HepG2 (cell line): Measurements from ENCODE around the gene ERICH6. TPM values are rescaled to one million over a fixed set of nuclear protein-coding genes. Genes with fewer than 3 reads are reported as not detected.

ENCODE experiments used
- CBX5 ChIP-seq: sonication (generic); formaldehyde crosslinking; IDR thresholded peaks from 2 replicates; pipeline ENCODE4 v1.4.0; 2020; ENCODE audit warnings: missing genetic modification reagents, borderline replicate concordance
- CHD2 ChIP-seq: IDR thresholded peaks from 2 replicates; pipeline ENCODE4 v1.6.1; 2011; ENCODE audit warnings: low read depth, low read length, improper control_type of control experiment
- ETV5 ChIP-seq: IDR thresholded peaks from 2 replicates; pipeline ENCODE4 v1.6.1; 2018; ENCODE audit warnings: missing biosample characterization, missing genetic modification reagents, inconsistent platforms, borderline replicate concordance
- HNRNPUL1 ChIP-seq: fragments of 200-400 bp; formaldehyde crosslinking; IDR thresholded peaks from 2 replicates; pipeline ENCODE4 v1.6.1; 2017; ENCODE audit warnings: low read depth, mild to moderate bottlenecking, low read length, moderate library complexity
- HOXD1 ChIP-seq: sonication (generic); formaldehyde crosslinking; IDR thresholded peaks from 2 replicates; pipeline ENCODE4 v1.5.0; 2020; ENCODE audit warnings: missing genetic modification reagents
- KLF11 ChIP-seq: IDR thresholded peaks from 2 replicates; pipeline ENCODE4 v1.6.1; 2016; ENCODE audit warnings: missing compliant biosample characterization
- MTA1 ChIP-seq: sonication (generic); formaldehyde crosslinking; IDR thresholded peaks from 2 replicates; pipeline ENCODE4 v1.4.0; 2020; ENCODE audit warnings: missing genetic modification reagents, mild to moderate bottlenecking, borderline replicate concordance
- MXD4 ChIP-seq: IDR thresholded peaks from 2 replicates; pipeline ENCODE4 v1.6.1; 2016; ENCODE audit warnings: mild to moderate bottlenecking, missing biosample characterization, missing genetic modification reagents
- NRL ChIP-seq: sonication (generic); formaldehyde crosslinking; IDR thresholded peaks from 2 replicates; pipeline ENCODE4 v1.5.0; 2020; ENCODE audit warnings: missing genetic modification reagents, mild to moderate bottlenecking, moderate library complexity, borderline replicate concordance
- POGZ ChIP-seq: sonication (generic); formaldehyde crosslinking; IDR thresholded peaks from 2 replicates; pipeline ENCODE4 v1.4.0; 2020; ENCODE audit warnings: mild to moderate bottlenecking, missing genetic modification reagents
- RBFOX2 ChIP-seq: fragments of 200-400 bp; formaldehyde crosslinking; IDR thresholded peaks from 2 replicates; pipeline ENCODE4 v1.6.1; 2017; ENCODE audit warnings: low read depth, mild to moderate bottlenecking, low read length
- ZBTB1 ChIP-seq: sonication (generic); formaldehyde crosslinking; IDR thresholded peaks from 2 replicates; pipeline ENCODE4 v1.4.0; 2020; ENCODE audit warnings: missing genetic modification reagents, borderline replicate concordance
- ZFAT ChIP-seq: sonication (generic); formaldehyde crosslinking; conservative IDR thresholded peaks from 2 replicates; pipeline ENCODE4 v1.8.1; 2023; ENCODE audit warnings: missing genetic modification reagents, inconsistent platforms
- ZFX ChIP-seq: sonication (generic); formaldehyde crosslinking; IDR thresholded peaks from 2 replicates; pipeline ENCODE4 v1.4.0; 2020; ENCODE audit warnings: mild to moderate bottlenecking, low read depth, missing genetic modification reagents, moderate library complexity
- ZNF230 ChIP-seq: sonication (generic); formaldehyde crosslinking; IDR thresholded peaks from 2 replicates; pipeline ENCODE4 v1.4.0; 2020; ENCODE audit warnings: mild to moderate bottlenecking, missing genetic modification reagents
- ZNF260 ChIP-seq: sonication (generic); formaldehyde crosslinking; IDR thresholded peaks from 2 replicates; pipeline ENCODE4 v1.4.0; 2020; ENCODE audit warnings: missing genetic modification reagents, low read depth, mild to moderate bottlenecking, borderline replicate concordance
- ZNF549 ChIP-seq: sonication (generic); formaldehyde crosslinking; IDR thresholded peaks from 2 replicates; pipeline ENCODE4 v1.5.0; 2020; ENCODE audit warnings: missing genetic modification reagents
- ZNF615 ChIP-seq: sonication (generic); formaldehyde crosslinking; IDR thresholded peaks from 2 replicates; pipeline ENCODE4 v1.5.0; 2020; ENCODE audit warnings: mild to moderate bottlenecking, missing genetic modification reagents, borderline replicate concordance
- ZNF773 ChIP-seq: sonication (generic); formaldehyde crosslinking; IDR thresholded peaks from 2 replicates; pipeline ENCODE4 v1.4.0; 2020; ENCODE audit warnings: missing genetic modification reagents, borderline replicate concordance
- polyA plus RNA-seq, 8 experiments: library from polyadenylated mRNA; depleted of rRNA in 3 of 8; stranded (reverse) in 7 of 8; unstranded in 1 of 8; fragments of >200 nt; fragmentation: Illumina TruSeq in 4 of 8; extraction: Trizol in 4 of 8; gene quantifications; 2 replicates each; pipeline versions ENCODE4 v1.2.1 to v1.2.3, GENCODE V29; 2011 to 2016; ENCODE audit warnings: low read depth in 4 of 8, missing spikeins in 1 of 8, mixed read lengths in 1 of 8; ENCODE audit not compliant: insufficient read depth in 1 of 8
- total RNA-seq, 5 experiments: library from RNA; depleted of rRNA; stranded (reverse); fragments of >200 nt; fragmentation: Illumina TruSeq; extraction: Trizol; gene quantifications; 2 replicates each; pipeline ENCODE4 v1.2.3, GENCODE V29; 2016; ENCODE audit warnings: low read depth in 1 of 5
- TF ChIP-seq, protein P1 (sequence below): sonication (generic); formaldehyde crosslinking; IDR thresholded peaks from 2 replicates; pipeline ENCODE4 v1.4.0; 2020; ENCODE audit warnings: mild to moderate bottlenecking, missing genetic modification reagents, borderline replicate concordance
- TF ChIP-seq, protein P2 (sequence below): sonication (generic); formaldehyde crosslinking; IDR thresholded peaks from 2 replicates; pipeline ENCODE4 v1.4.0; 2020; ENCODE audit warnings: mild to moderate bottlenecking, missing genetic modification reagents
- TF ChIP-seq, protein P3 (sequence below): IDR thresholded peaks from 2 replicates; pipeline ENCODE4 v1.6.1; 2016; ENCODE audit warnings: control low read depth

ERICH6 gene
- total and polyA plus RNA-seq, 2 of the 13 experiments (the other 11 are each of a cell fraction or from before 2014, with no cell fraction given) = 0.03 TPM; not detected in 1

DNA sequence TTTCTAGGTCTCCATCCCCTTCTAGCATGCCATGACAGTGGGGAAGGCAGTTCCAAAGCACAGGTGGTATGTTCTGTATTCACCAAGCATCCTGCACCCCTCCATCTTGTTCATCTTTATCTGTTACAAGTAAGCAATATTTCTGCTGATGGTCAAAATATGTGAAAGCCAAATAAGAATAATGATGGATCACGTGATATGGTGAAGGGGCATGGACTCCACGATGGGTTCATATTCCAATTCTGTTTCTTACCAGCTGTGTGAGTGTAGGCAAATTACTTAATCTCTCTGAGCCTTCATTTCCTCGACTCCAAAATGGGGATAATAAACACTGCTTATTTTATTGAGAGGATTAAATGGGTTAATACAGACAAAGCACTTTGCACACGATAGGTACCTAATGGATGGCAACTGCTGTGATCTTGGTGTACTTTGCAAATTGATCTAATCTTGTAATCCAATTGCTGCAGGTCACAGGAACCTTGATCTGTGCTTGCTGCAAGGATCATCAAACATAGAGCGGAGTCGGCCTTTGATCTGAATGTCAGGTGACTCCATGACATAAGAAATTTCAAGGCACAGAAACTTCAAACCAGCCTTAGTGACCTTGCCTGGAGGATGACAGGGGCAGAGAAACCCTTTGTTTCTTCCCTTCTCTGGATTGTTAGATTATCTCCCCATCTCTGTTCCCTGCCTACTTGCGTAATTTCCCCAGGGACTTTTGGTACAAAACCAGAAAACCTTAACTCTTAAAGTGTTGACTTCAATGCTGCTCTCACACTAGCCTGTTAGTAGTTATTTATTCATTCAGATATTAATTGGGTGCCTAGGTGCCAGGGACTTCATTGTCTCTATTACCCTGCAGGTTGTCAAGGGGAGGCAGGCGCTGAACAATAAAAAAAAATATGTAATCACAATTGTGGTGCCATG, 33.4 kb upstream of the ERICH6 start (continued):
- TF ChIP-seq MTA1 (CRISPR knock-in tag) (no peak; the same call in 1 of the 2 replicates), ZNF615 (CRISPR knock-in tag) (no peak; the same call in 1 of the 2 replicates), CBX5 (CRISPR knock-in tag) (peak; percentile 45; the same call in 1 of the 2 replicates), ZNF230 (CRISPR knock-in tag) (no peak), ZNF773 (no peak), ZNF549 (CRISPR knock-in tag) (no peak), RBFOX2 (no peak), MXD4 (peak; percentile 19; the same call in 1 of the 2 replicates), ETV5 (peak; percentile 86), ZFAT (CRISPR knock-in tag) (no peak), POGZ (CRISPR knock-in tag) (peak; percentile 62; the same call in 1 of the 2 replicates), KLF11 (no peak), NRL (no peak), ZFX (CRISPR knock-in tag) (no peak; the same call in none of the 2 replicates), ZNF260 (CRISPR knock-in tag) (no peak), HNRNPUL1 (no peak), HOXD1 (CRISPR knock-in tag) (peak; percentile 81), CHD2 (no peak), ZBTB1 (CRISPR knock-in tag) (no peak)
- TF ChIP-seq, protein P1, sequence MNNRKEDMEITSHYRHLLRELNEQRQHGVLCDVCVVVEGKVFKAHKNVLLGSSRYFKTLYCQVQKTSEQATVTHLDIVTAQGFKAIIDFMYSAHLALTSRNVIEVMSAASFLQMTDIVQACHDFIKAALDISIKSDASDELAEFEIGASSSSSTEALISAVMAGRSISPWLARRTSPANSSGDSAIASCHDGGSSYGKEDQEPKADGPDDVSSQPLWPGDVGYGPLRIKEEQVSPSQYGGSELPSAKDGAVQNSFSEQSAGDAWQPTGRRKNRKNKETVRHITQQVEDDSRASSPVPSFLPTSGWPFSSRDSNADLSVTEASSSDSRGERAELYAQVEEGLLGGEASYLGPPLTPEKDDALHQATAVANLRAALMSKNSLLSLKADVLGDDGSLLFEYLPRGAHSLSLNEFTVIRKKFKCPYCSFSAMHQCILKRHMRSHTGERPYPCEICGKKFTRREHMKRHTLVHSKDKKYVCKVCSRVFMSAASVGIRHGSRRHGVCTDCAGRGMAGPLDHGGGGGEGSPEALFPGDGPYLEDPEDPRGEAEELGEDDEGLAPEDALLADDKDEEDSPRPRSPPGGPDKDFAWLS (CRISPR knock-in tag) = no peak
- TF ChIP-seq, protein P2, sequence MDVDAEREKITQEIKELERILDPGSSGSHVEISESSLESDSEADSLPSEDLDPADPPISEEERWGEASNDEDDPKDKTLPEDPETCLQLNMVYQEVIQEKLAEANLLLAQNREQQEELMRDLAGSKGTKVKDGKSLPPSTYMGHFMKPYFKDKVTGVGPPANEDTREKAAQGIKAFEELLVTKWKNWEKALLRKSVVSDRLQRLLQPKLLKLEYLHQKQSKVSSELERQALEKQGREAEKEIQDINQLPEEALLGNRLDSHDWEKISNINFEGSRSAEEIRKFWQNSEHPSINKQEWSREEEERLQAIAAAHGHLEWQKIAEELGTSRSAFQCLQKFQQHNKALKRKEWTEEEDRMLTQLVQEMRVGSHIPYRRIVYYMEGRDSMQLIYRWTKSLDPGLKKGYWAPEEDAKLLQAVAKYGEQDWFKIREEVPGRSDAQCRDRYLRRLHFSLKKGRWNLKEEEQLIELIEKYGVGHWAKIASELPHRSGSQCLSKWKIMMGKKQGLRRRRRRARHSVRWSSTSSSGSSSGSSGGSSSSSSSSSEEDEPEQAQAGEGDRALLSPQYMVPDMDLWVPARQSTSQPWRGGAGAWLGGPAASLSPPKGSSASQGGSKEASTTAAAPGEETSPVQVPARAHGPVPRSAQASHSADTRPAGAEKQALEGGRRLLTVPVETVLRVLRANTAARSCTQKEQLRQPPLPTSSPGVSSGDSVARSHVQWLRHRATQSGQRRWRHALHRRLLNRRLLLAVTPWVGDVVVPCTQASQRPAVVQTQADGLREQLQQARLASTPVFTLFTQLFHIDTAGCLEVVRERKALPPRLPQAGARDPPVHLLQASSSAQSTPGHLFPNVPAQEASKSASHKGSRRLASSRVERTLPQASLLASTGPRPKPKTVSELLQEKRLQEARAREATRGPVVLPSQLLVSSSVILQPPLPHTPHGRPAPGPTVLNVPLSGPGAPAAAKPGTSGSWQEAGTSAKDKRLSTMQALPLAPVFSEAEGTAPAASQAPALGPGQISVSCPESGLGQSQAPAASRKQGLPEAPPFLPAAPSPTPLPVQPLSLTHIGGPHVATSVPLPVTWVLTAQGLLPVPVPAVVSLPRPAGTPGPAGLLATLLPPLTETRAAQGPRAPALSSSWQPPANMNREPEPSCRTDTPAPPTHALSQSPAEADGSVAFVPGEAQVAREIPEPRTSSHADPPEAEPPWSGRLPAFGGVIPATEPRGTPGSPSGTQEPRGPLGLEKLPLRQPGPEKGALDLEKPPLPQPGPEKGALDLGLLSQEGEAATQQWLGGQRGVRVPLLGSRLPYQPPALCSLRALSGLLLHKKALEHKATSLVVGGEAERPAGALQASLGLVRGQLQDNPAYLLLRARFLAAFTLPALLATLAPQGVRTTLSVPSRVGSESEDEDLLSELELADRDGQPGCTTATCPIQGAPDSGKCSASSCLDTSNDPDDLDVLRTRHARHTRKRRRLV = no peak
- TF ChIP-seq, protein P3, sequence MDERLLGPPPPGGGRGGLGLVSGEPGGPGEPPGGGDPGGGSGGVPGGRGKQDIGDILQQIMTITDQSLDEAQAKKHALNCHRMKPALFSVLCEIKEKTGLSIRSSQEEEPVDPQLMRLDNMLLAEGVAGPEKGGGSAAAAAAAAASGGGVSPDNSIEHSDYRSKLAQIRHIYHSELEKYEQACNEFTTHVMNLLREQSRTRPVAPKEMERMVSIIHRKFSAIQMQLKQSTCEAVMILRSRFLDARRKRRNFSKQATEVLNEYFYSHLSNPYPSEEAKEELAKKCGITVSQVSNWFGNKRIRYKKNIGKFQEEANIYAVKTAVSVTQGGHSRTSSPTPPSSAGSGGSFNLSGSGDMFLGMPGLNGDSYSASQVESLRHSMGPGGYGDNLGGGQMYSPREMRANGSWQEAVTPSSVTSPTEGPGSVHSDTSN (CRISPR knock-in tag) = no peak
